ENCODE measurements around the gene STEAP1B.
"Not testable (repeated sequence)": the region's sequence is repeated elsewhere in the genome, so short reads cannot be mapped to it uniquely, and the experiment has no call there.

DNA sequence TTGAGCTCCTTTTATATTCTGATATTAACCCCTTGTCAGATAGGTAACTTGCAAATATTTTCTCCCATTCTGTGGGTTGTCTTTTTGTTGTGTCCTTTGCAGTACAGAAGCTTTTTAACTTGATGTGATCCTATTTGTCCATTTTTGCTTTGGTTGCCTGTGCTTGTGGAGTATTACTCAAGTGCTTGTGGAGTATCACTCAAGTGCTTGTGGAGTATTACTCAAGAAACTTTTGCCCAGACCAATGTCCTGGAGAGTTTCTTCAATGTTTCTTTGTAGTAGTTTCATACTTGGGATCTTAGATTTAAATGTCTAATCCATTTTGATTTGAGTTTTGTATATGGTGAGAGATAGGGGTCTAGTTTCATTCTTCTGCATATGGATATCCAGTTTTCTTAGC is 50.0 kb downstream of the STEAP1B start:
- not testable (repeated sequence) for TF ChIP-seq YY1 (IDR thresholded peaks at IDR 0.05; ENCODE audit: insufficient read depth, insufficient read length); SUZ12 (IDR thresholded peaks at IDR 0.05; ENCODE audit: extremely low read depth, insufficient read depth, insufficient read length)
